Neutrophil (primary cell): ENCODE measurements around the gene SSPN.

Experiments used
- H3K27ac ChIP-seq: fragments of 200-600 bp; sonication (generic); 2 replicates; pipeline ENCODE4 v1.5.1; 2016; ENCODE audit warnings: mild to moderate bottlenecking, moderate library complexity
- H3K27me3 ChIP-seq: fragments of 200-600 bp; sonication (generic); 2 replicates; pipeline ENCODE4 v1.6.0; 2016; ENCODE audit warnings: mild to moderate bottlenecking
- H3K36me3 ChIP-seq: fragments of 200-600 bp; sonication (generic); 2 replicates; pipeline ENCODE4 v1.5.1; 2017
- H3K4me1 ChIP-seq, 2 experiments: fragments of 200-600 bp in 1 of 2; sonication (generic) in 1 of 2; 1 replicate in 1 of 2; 2 replicates in 1 of 2; pipeline versions ENCODE4 v1.5.1 to v1.6.1; 2013 to 2016; ENCODE audit warnings: low read depth in 1 of 2, low read length in 1 of 2, mild to moderate bottlenecking in 1 of 2, moderate library complexity in 1 of 2; ENCODE audit not compliant: control insufficient read depth in 1 of 2, insufficient read depth in 1 of 2
- H3K4me3 ChIP-seq, 2 experiments: fragments of 200-600 bp in 1 of 2; sonication (generic) in 1 of 2; 1 replicate in 1 of 2; 2 replicates in 1 of 2; pipeline ENCODE4 v1.5.1; 2013 to 2016; ENCODE audit warnings: low read depth in 1 of 2, low read length in 1 of 2, mild to moderate bottlenecking in 1 of 2, moderate library complexity in 1 of 2
- H3K9me3 ChIP-seq: fragments of 200-600 bp; sonication (generic); 2 replicates; pipeline ENCODE4 v1.5.1; 2016
- CTCF ChIP-seq: fragments of 200-600 bp; sonication (generic); IDR thresholded peaks from 2 replicates; pipeline ENCODE4 v1.5.1; 2016; ENCODE audit warnings: antibody characterized with exemption

Gene SSPN

DNA sequence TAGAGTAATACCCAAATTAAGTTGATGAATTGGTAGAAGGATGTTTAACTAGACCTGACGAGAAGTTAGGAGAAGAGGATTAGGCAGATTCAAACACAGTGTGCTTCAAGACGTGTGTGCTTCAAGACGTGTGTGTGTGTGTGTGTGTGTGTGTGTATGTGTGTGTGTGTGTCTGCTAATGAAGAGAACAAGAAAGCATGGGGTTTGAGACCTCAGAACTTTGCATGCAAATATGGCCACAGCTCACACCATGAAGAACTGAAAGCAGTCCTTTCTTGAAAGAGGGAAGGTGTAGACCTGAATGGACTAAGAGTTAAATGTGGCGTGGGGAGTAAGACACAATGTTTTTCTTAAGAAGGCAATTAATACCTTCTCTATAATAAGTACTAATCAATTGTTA lies 32.5 kb upstream of the SSPN start:
- no peak for TF ChIP-seq CTCF
- Histone ChIP-seq H3K27ac (no peak overlapping the region), H3K27me3 (no peaks in the 10 kb centered on the region), H3K36me3 (no peaks in the 10 kb centered on the region), H3K9me3 (no peaks in the 10 kb centered on the region), H3K4me3 (no peak overlapping the region), H3K4me1 (no peaks in the 10 kb centered on the region)

GRCh38 chr12:26164118-26164517 lies 31.3 kb upstream of the SSPN start:
- H3K9me3 ChIP-seq, result no peaks in the 10 kb centered on the region
- no peak overlapping the region for H3K4me3 ChIP-seq
- H3K27ac ChIP-seq, result no peak overlapping the region
- no peaks in the 10 kb centered on the region for H3K4me1 ChIP-seq
- TF ChIP-seq CTCF, result no peak
- H3K27me3 ChIP-seq, result no peaks in the 10 kb centered on the region
- no peaks in the 10 kb centered on the region for H3K36me3 ChIP-seq

- H3K36me3 ChIP-seq, result no peaks in the 10 kb centered on the region
- no peaks in the 10 kb centered on the region for H3K27me3 ChIP-seq
- H3K9me3 ChIP-seq, result no peaks in the 10 kb centered on the region
- no peaks in the 10 kb centered on the region for H3K4me1 ChIP-seq
- H3K4me3 ChIP-seq, result no peak overlapping the region
- no peak for TF ChIP-seq CTCF
- H3K27ac ChIP-seq, result no peak overlapping the region
Measured at GRCh38 chr12:26172013-26172412, 23.4 kb upstream of the SSPN start.

DNA sequence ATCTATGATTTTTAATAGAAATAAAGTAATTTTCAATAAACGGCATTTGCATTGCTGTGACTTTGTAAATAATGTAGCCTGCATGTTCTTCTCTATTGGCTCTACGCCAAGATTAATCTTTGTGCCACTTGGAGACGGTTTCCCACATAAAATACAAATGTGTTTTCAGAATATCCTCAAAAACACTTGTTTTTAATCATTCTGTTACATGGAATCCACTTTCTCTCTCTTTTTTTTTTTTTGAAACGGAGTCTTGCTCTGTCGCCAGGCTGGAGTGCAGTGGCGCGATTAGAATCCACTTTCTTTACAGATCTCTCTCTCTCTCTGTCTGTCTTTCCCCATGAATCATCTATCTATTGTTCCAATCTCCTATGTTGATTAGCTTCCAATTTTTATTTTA lies 22.8 kb upstream of the SSPN start:
- Histone ChIP-seq H3K9me3 (no peaks in the 10 kb centered on the region), H3K36me3 (no peaks in the 10 kb centered on the region), H3K27ac (no peak overlapping the region), H3K27me3 (no peaks in the 10 kb centered on the region), H3K4me1 (no peaks in the 10 kb centered on the region), H3K4me3 (no peak overlapping the region)
- no peak for TF ChIP-seq CTCF

GRCh38 chr12:26172946-26173552 lies 22.3 kb upstream of the SSPN start:
- Histone ChIP-seq H3K9me3 (no peaks in the 10 kb centered on the region), H3K4me3 (no peak overlapping the region), H3K36me3 (no peaks in the 10 kb centered on the region), H3K4me1 (no peaks in the 10 kb centered on the region), H3K27ac (no peak overlapping the region), H3K27me3 (no peaks in the 10 kb centered on the region)
- TF ChIP-seq CTCF, result no peak

DNA sequence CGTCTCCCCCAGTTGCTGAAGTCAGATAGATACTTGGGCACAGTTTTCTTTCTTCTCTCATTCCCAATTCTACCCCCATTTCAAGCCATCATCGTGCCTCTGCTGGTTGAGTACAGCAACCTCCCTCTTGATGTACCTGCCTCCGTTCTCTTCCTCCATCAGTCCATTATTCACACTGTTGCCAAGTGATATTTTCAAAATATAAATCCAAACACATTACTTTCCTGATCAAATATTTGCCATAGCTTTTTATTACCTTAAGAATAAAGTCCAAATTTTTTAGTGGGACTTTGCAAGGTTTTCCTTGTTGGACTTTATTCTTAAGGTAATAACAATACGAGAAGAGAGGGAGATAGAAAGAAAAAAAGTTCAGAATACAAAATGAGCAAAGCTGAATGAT lies 18.6 kb upstream of the SSPN start:
- Histone ChIP-seq H3K9me3 (no peaks in the 10 kb centered on the region), H3K36me3 (no peaks in the 10 kb centered on the region), H3K4me1 (no peaks in the 10 kb centered on the region), H3K4me3 (no peak overlapping the region), H3K27me3 (no peaks in the 10 kb centered on the region), H3K27ac (no peak overlapping the region)
- no peak for TF ChIP-seq CTCF
